NCI-H146 treated with DMSO at 0.1 percent for 48 hours (cell line): ENCODE data around the gene WDR37.
A peak's percentile ranks its signal among the peaks of the same experiment; 100 is the strongest.
"Not testable (repeated sequence)": the region's sequence is repeated elsewhere in the genome, so short reads cannot be mapped to it uniquely, and the experiment has no call there.

Experiments
- DNase-seq: peaks from one replicate; lab custom pipeline; 2025; ENCODE audit not compliant: unreplicated experiment; lab: John Stamatoyannopoulos, UW

Gene WDR37

DNA sequence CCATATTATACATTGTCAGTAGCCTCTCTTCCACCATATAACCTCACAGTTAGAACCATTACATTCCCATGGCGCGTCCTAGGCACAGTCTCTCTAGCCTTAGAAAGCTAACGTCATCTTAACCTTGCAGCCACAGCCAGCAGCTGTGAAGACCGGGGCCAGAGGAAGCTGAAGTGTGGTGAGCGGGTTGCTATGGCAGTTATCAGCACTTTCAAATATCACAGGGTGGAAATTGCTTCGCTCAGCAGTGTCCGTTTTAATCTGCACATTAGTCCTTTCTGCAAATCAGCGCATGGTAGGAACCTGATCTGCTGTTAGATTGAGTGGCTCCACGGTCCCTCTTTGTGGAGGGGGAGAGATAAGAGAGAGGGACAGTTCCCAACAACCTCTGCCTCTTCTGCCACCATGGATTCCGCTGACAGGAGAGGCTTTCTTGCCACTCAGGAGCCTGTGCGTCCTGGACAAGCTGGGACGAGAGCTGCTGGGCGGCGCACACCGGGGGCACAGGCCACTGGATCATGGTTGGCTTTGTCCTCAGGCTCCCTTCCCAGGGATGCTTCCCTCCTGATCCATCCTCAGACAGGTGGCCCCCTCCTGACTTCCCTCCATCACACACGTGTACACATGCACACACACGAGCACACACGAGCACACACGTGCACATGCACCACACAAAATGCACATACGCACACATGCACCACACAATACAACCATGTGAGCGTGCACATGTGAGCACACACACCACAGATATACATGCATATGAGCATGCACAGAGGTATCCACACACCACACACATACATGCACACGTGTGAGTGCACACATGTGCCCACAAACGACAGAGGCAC lies 93.8 kb downstream of the WDR37 start:
- DNase-seq, result peak; percentile 91

DNA sequence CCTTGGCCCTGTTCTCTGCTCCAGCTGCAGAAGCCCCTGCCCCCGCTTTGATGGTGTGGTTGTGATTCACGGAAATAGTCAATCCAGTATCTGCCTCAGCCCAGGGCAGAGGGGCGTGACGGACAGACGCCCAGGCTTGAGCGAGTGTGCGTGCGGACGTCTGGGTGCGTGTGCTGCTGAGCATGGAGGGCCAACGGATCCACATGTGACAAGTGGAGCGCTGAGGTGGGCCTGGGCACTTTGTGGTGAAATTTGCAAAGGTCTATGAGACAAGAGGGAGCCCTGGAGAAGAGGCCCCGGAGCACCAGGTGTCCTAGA lies 94.4 kb downstream of the WDR37 start:
- no peak for DNase-seq

DNA sequence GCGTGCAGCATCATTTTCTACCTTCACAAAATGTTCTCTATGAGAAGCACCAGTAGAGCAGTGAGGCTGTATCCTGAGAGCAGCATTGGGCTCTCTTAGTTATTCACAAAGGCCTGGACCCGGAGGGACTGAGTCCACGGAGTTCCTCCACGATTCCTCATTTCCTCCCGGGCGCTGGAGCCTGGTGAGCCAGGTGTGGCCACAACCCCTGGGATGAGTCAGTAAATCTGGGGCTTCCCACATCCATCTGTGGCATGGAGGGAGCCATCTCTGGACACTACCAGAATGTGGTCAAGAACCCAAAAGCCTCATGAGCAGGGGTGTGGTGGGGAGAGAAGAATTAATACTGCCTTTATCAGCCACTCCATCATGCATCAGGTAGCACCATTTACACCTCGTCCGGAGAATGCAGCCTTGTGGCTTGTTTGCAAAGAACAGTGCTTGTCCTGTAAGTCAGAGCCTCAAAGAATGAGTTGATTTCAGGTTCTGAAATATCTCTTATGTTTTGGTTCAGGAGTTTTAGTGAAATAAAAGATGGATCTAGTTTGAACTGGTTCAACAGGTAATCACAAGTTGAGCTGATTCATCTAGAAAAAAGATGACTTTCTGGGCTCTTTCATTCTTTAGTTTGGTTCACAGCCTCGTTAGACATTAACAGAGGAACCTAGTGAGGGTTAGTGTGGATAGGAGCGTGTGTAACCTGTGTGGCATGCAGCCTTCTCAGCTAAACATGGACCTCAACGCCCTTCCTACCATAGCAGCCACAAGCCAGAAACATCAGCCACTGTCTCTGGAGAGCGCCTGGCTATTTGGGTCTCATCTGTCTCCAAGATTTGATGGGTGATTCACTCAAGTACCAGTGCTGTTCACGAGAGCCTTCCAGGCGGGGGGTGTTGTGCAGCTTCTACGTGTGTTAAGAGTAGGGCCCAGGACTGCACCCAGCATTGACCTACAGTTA lies 95.2 kb downstream of the WDR37 start:
- DNase-seq, result no peak

DNA sequence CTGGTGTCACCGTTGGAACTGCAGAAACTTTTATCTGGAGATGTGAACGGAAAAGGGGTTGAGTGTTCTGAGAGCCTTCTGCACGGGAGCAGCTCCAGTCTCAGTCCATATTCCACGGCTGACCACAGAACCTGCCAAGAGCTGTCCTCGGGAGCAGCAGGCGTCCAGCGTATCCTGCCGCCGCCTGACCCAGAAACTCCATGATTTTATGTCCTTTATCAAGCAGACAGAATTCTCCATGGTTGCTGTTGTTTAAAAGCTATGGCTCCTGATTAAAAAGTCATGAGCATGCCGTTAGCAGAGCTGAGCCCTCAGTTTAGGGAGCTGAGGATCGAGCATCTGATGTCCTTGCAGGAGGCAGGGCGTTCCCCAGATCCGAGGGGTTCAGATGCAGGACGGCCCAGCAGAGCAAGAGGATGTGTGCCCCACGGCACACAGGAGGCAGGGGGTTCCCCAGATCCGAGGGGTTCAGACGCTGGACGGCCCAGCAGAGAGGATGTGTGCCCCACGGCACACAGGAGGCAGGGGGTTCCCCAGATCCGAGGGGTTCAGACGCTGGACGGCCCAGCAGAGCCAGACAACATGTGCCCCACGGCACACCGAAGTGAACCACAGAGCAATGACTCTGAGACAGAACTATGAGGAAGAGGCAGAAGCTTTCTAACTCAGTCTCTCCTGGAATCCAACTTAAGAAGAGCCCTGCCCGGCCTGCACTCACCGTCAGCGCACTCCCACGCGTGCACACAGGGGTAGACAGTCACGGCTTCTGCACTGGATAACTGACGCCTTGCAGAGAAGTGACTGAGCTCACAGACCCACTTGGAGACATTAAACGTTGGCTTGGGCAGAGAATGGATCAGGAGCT lies 96.4 kb downstream of the WDR37 start:
- no peak for DNase-seq

DNA sequence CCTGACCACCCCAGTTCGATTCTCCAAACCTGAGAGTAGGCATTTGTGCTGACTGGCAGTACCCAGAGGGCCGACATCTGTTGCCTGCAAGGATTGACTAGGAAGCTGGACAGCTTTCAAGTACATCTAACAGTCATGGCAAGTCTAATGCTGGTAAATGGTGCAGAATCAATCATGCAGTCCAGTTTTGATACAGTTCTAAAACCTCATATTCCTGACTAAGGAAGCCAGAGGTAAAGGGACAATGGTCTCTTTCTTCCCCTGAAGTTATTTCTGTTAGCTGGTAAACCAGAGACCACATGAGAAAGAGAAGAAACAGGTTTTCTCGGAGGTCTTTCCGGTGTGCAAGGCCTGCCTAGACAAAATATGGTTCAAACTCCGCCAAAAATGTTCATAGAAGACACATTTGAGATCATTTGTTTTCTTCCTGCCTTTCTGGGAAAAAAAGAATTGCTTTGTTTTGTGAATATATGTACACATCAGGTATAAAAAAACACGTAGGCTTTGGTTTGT lies 97.1 kb downstream of the WDR37 start:
- no peak for DNase-seq

DNA sequence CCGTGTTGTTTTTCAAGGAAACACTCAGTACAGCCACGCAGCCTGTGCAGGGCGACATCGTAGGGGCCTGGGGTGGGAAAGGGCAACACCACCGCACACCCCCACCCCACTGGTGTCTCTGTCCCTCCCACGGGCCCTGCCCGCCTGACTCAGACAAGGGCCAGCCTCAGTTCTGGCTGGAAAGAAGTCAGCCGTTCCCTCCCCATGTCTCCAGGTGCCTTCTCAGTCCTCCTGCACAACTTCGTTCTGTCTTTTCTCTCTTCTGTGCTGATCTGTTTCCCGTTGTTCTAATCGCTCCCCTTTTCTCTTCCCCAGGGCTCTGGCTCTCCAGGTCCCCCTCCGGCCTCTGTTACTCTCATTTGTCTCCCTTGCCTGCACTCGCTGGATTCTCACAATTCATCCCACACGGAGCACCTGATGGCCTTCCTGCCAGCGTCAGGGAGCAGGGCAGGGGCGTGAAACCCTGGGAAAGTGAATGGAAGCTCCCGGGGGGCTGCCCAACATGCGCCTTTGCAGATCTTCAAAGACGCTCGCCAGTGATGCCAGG lies 97.7 kb downstream of the WDR37 start:
- no peak for DNase-seq

DNA sequence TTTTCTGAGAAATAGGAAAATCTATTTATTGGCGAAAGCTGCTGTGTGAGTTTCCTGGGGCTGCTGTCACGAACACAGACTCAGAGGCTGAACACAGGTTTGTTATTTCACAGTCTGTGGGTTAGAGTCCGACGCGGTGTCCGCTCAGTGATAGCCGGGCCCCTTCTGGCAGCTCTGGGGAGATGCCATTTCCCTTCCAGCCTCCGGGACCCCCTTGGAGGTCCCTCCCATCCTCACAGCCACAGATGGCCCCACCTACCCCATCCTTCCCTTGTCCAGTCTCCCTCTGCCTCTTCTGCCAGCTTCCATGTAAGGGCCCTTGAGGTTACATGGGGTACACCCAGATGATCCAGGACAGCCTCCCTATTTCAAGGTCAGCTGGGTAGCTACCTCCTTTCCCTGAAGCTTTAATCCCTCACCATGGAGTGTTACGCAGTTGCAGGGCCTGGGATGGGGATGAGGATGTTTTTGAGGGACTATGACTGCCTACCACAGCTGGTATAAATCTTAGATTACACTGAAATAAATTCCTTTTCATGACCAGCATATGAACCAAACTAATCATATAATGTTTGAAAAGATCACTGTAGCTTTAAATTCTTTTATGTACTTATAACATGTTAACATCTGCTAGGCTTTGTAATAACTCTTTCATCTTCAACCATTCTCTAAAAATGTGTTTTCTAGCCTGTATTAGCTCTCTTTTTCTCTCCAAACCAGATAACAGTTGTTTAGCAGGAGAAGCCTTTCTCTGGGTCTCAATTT lies 98.5 kb downstream of the WDR37 start:
- DNase-seq, result no peak

DNA sequence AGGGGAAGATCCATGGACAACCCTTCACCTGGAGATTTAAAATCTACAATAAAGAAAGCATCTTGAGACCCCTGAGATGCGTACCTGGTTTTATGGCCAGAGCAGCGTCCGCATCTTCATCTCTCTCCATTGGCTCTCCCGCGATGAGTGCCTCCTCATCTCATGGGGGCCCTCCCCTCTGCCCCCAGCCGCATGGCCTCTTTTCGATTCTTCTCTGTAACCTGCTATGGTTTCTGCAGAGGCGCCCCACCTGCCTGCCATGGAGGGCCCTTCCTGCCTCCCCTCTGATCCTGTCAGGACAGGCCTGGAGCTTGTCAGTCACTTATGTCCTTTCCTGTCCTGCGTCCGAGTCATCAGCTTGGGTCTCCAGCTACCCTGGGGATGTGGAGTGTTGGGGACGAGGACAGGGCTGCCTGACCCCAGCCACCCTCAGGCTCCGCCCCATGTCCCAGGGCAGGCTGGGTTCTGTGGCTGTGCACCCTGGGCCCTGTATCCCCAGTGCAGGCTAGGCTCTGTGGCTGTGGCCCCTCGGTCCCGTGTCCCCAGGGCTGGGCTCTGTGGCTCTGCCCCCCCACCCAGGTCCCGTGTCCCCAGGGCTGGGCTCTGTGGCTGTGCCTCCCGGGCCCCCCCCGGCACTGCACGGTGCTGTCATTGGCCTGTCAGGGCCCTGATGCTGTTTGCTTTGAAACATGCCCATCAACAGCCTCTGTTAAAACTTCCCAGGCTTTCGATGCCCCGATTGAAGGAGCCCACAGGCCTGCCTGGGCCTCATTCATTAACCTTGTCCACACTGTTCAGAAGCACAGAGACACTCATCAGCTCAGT lies 99.8 kb downstream of the WDR37 start:
- DNase-seq, result no peak

DNA sequence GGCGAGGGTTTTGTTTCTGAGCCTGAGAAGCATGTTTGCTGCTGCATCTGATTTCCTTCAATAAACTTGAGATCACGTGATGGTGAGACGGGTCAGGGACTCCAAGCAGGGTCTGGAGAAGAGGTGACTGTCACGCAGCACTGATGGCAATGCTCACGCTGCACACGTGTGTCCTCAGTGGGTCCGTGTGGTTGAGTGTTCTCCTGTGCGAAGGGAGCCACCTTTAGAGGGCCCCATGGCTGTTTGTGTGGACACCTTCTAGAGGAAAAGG lies 100.4 kb downstream of the WDR37 start:
- DNase-seq, result no peak

DNA sequence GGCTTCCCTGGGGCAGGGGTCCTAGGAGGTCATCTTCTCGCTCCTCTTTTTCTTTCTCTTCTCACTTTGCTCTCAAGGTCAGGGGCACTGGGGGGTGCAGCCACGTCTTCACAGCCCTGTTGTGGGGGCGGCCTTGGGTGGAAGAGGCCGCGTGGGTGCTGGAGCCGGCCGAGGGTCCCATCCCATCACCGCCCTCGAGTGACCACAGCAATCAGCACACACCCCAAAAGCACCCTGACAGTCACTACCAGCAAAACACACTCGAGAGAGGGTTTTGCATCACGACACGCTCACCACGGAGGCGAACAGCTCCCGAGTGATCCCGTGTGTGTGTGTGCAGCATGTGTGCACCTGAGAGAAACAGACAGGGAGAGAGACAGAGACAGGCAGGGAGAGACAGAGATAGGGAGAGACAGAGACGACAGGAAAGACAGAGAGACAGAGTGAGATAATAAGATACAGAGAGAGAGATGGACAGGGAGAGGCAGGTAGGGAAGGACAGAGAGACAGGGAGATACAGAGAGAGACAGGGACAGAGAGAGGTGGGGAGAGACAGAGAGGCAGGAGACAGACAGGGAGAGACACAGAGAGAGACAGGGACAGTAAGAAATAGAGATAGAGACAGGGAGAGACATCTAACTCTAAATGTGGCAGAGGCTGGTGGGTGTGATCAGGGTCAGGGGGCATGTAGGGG lies 100.9 kb downstream of the WDR37 start:
- no peak for DNase-seq

DNA sequence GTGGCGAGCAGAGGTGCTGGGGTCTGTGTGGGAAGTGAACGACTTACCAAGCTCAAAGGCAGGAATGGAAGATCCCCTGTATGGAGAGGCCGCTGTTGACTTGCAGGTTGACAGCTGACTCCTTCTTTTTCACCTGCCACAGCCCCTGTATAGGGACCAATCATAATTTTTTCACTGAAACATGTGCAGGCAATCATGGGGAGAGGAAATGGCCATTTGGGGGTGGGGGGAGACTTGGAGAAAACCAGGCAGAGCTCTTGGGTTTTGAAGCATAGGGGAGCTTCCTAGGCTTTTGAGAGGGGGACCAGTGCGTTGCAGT lies 101.4 kb downstream of the WDR37 start:
- no peak for DNase-seq

DNA sequence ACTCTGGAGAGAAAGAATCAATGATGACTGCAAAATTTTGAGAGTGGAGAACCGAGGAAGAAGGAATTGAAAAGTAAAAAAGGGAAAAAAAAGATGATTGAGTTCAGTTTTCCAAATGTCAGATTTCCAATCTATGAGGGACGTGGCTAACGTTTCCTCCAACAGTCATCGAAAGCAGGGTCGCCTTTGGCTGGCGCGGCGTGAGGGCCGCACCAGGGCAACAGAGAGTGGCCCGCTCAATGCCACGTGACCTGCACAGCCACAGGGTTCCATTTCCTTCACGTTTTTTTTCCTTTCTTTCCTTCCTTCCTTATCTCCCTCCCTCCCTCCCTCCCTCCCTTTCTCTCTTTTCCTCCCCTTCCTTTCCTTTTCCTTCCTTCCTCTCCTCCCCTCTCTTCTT lies 101.9 kb downstream of the WDR37 start:
- DNase-seq, result no peak

DNA sequence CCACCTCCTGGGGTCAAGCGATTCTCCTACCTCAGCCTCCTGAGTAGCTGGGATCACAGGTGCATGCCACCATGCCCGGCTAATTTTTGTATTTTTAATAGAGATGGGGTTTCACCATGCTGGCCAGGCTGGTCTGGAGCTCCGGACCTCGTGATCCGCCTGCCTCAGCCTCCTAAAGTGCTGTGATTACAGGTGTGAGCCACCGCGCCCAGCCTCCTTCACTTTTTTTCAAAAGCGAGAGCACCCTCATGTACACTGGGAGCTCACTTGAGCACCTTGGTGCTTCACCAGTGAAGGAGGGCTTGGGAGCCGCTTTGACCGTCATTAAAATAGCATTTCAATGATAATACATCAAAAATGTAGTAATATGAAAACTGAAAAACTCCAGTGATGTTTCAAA lies 102.4 kb downstream of the WDR37 start:
- DNase-seq, result not testable (repeated sequence)

DNA sequence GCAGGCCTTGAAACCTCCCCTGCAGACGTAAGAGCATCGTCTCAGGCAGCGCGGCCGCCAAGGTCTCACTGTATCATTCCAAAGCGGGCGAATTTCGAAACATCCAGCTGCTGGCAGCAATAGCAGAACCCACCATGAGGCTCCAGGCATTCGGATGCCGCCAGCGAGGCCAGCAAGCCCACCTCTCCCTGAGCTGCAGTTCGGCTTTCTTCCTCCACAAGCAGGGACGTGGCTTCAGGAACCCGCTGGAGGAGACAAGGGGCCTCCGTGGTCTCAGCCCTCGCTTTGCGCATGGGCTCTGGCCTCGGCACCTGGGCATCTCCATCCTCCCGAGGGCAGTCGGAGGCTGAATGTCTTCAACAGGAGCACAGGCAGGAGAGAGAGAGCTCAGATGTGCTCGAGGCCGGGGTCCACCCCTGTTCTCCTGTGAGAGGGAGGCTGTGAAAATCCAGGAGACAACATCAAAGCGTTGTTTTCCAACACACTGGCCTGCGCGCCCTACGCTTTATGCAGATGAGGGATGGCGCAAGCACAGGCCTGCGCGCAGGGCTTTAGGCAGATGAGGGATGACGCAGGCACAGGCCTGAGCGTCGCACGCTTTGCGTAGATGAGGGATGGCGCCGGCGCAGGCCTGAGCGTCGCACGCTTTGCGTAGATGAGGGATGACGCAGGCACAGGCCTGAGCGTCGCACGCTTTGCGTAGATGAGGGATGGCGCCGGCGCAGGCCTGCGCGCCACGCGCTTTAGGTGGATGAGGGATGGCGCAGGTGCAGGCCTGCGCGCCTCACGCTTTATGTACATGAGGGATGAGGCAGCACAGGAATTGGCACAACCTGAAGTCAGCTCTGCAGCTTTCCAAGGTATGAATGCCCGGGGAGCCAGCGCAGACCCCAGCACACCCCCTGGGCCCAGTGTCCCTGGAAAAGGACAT lies 103.2 kb downstream of the WDR37 start:
- DNase-seq, result no peak

DNA sequence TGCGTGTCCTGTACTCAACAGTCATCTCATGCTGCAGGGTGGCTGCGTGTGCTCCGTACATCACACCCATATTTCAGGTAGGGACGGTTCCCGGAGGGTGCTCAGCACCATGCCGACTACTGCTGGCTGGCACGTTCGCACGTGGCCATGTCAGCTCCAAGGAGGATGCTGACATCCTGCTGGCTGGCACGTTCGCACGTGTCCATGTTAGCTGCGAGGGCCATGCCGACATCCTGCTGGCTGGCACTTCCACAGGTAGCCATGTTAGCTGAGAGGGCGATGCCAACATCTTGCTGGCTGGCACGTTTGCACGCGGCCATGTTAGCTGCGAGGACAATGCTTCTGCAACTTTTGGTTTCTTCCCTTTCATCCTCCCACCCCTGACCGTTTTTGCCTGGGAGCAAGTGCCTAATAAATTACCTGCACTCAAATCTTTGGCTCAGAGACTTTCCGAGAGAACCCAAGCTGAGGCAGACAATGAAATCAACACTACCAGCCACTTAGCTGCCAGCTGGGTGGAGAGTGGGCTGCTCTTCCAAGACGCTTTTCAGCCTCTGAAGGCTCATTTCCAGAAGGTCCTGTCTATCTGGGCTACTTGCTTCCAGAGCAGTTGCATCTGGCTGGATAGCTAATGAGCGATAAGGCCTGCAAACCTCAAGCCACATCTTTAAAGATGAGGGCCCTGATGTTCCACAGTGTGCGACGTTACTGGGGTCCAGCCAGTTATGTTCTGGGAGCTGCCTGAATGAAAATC lies 104.6 kb downstream of the WDR37 start:
- DNase-seq, result no peak

DNA sequence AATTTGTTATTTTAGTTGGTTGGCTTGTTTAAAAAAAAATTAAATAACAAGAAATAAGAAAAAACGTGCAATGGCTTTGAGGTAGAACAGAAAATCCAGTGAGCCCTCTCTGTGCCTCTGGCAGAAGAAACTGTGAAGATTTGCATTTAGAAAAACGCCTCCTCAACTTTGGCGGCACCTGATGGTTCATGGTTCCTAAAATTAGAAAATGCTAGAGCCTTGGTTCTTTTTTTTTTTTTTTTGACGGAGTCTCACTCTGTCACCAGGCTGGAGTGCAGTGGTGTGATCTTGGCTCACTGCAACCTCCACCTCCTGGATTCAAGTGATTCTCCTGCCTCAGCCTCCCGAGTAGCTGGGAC lies 105.1 kb downstream of the WDR37 start:
- DNase-seq, result not testable (repeated sequence)

DNA sequence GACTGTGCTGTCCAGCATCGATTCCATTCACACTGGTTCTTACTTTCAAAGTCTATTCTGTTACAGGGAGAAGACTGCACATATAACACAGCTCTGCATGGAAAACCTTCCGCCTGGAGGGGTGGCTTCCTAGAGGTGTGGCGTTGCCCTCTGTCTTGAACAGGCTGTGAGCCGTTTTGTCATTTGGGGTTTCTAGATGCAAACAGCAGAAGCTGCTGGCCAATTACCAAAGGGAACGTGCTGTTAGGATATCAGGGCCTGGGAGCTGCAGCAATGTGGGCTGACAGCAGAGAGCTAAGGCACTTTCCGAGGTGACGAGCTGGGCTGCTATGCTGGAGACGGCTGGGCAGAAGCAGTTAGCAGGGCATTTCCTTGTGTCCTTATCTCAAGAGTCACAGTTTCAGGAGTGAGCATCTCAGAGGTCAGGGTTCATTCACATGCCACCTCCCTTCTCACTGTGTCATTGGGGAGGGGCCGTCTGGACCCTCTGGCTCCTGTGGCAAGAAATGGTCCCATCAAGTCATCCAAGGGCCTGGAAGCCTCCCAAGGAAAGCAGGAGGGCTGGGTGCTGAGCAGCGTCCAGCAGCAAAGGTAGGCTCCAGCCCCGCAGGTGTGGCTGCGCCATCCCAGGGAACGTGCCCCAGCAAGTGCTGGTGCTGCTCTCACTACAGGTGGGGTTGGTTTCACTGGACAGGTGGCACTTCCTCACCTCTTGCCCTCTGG lies 106.5 kb downstream of the WDR37 start:
- no peak for DNase-seq
